DLD1 (cell line): ENCODE results near the gene GEMIN2.
"Not testable (repeated sequence)": the region's sequence is repeated elsewhere in the genome, so short reads cannot be mapped to it uniquely, and the experiment has no call there.

Experiments
- in situ Hi-C: cut with HindIII; loops from 2 replicates; pipeline ENCODE4 v1.10.0; 2017; ENCODE audit warnings: low sequenced_read_pairs

The GEMIN2 gene

GRCh38 chr14:39114073-39114838, at the start of gene GEMIN2:
Gene GEMIN2, plus strand, starts transcription at chr14:39114323. Its CDS starts 16 bp downstream, at chr14:39114339.
- in situ Hi-C loops, result no loop called here

- in situ Hi-C loops, result not testable (repeated sequence)
Observed at GRCh38 chr14:39069169-39069805, 44.8 kb upstream of the GEMIN2 start.

GRCh38 chr14:39069923-39070322, 44.2 kb upstream of the GEMIN2 start:
- in situ Hi-C loops, result no loop called here

- in situ Hi-C loops, result no loop called here
Observed at GRCh38 chr14:39071096-39071495, 43.0 kb upstream of the GEMIN2 start.

- in situ Hi-C loops, result no loop called here
Observed at GRCh38 chr14:39080886-39081285, 33.2 kb upstream of the GEMIN2 start.

- in situ Hi-C loops, result no loop called here
Observed at GRCh38 chr14:39083127-39083526, 31.0 kb upstream of the GEMIN2 start.

GRCh38 chr14:39085933-39086332, 28.2 kb upstream of the GEMIN2 start:
- in situ Hi-C loops, result no loop called here

- in situ Hi-C loops, result no loop called here
Observed at GRCh38 chr14:39087493-39087892, 26.6 kb upstream of the GEMIN2 start.

GRCh38 chr14:39090548-39091111, 23.5 kb upstream of the GEMIN2 start:
- in situ Hi-C loops, result no loop called here

GRCh38 chr14:39091716-39092115, 22.4 kb upstream of the GEMIN2 start:
- in situ Hi-C loops, result no loop called here

- in situ Hi-C loops, result no loop called here
Observed at GRCh38 chr14:39094515-39094914, 19.6 kb upstream of the GEMIN2 start.

GRCh38 chr14:39097159-39097558, 17.0 kb upstream of the GEMIN2 start:
- in situ Hi-C loops, result no loop called here

- in situ Hi-C loops, result not testable (repeated sequence)
Observed at GRCh38 chr14:39099215-39099614, 14.9 kb upstream of the GEMIN2 start.

GRCh38 chr14:39099748-39100147, 14.4 kb upstream of the GEMIN2 start:
- in situ Hi-C loops, result no loop called here

GRCh38 chr14:39102265-39102968, 11.7 kb upstream of the GEMIN2 start:
- in situ Hi-C loops, result no loop called here

GRCh38 chr14:39102969-39103957, 10.9 kb upstream of the GEMIN2 start, which contains the start of gene SEC23A:
Gene SEC23A, minus strand, starts transcription at chr14:39103235. Its CDS starts 7,117 bp downstream, at chr14:39096118.
- in situ Hi-C loops, result no loop called here

- in situ Hi-C loops, result not testable (repeated sequence)
Observed at GRCh38 chr14:39104078-39104801, 9.9 kb upstream of the GEMIN2 start.

- in situ Hi-C loops, result no loop called here
Observed at GRCh38 chr14:39107591-39107996, 6.5 kb upstream of the GEMIN2 start.

- in situ Hi-C loops, result no loop called here
Observed at GRCh38 chr14:39108791-39109190, 5.3 kb upstream of the GEMIN2 start.
